Vagina (tissue), 2 donors: ENCODE results near the gene NTN4. TPM values are rescaled to one million over a fixed set of nuclear protein-coding genes. Genes with fewer than 3 reads are reported as not detected.

Experiments used
- DNase-seq, 2 donors: peaks; one replicate each; pipeline ENCODE4 v3.0.0-alpha.2; 2017; ENCODE audit errors: extremely low spot score in 2 of 2
- H3K27ac ChIP-seq: fragments of 200-600 bp; sonication (generic); one replicate; pipeline ENCODE4 v1.5.1; 2019
- H3K27me3 ChIP-seq: fragments of 200-600 bp; sonication (generic); one replicate; pipeline ENCODE4 v1.5.1; 2019
- H3K36me3 ChIP-seq, 2 donors: fragments of 200-600 bp; sonication (generic); one replicate each; pipeline ENCODE4 v1.5.1; 2017 to 2019
- H3K4me1 ChIP-seq: fragments of 200-600 bp; sonication (generic); one replicate; pipeline ENCODE4 v1.5.1; 2019
- H3K4me3 ChIP-seq, 2 donors: fragments of 200-600 bp; sonication (generic); 1 replicate in 1 of 2; 2 replicates in 1 of 2; pipeline ENCODE4 v1.5.1; 2016 to 2019
- H3K9me3 ChIP-seq: fragments of 200-600 bp; sonication (generic); one replicate; pipeline ENCODE4 v1.5.1; 2019
- CTCF ChIP-seq, 3 experiments: fragments of 450-650 bp in 2 of 3; fragments of 200-600 bp in 1 of 3; sonication (generic) in 1 of 3; IDR thresholded peaks; one replicate each; pipeline ENCODE4 v1.5.1; 2017 to 2019; ENCODE audit warnings: antibody characterized with exemption in 3 of 3, mild to moderate bottlenecking in 2 of 3, moderate library complexity in 2 of 3
- POLR2A ChIP-seq, 2 donors: fragments of 450-650 bp; IDR thresholded peaks; one replicate each; pipeline ENCODE4 v1.6.1; 2017; ENCODE audit warnings: antibody characterized with exemption in 2 of 2, mild to moderate bottlenecking in 2 of 2, moderate library complexity in 2 of 2
- POLR2AphosphoS5 ChIP-seq, 2 donors: sonication (generic); formaldehyde crosslinking; IDR thresholded peaks; one replicate each; pipeline ENCODE4 v1.9.0; 2017; ENCODE audit warnings: antibody characterized with exemption in 2 of 2, mild to moderate bottlenecking in 2 of 2, low read depth in 1 of 2; ENCODE audit not compliant: insufficient read depth in 1 of 2
- intact Hi-C: fragments of 100-400 bp; cut with DNase I; formaldehyde crosslinking; loops from one replicate; pipeline ENCODE4 v1.15.1; 2023
- total RNA-seq: library from RNA; depleted of rRNA; stranded (reverse); fragments of >200 nt; gene quantifications from one replicate; pipeline ENCODE4 v1.2.3, GENCODE V29; 2016

NTN4 gene
- 21.9 TPM for total RNA-seq

- H3K27ac ChIP-seq: peak within 1 kb of the TSS; percentile 91
- no peak for DNase-seq
- peaks cover 24% of the 10 kb centered on the region for H3K4me1 ChIP-seq
- H3K4me3 ChIP-seq: peak within 1 kb of the TSS; percentile 66 to 92
- no peaks in the 10 kb centered on the region for H3K27me3 ChIP-seq
- H3K36me3 ChIP-seq: no peaks in the 10 kb centered on the region
- no peaks in the 10 kb centered on the region for H3K9me3 ChIP-seq
- TF ChIP-seq POLR2A (IDR thresholded peaks at IDR 0.05) (no peak), CTCF (IDR thresholded peaks at IDR 0.05) (no peak), POLR2AphosphoS5 (IDR thresholded peaks at IDR 0.05; ENCODE audit: insufficient read depth in 1 of 2, low read depth in 1 of 2) (no peak)
- intact Hi-C loops: no loop called here
These were observed at the start of gene NTN4 for GRCh38 chr12:95790033-95790916. Gene NTN4 (minus strand): TSS chr12:95790764. CDS start chr12:95790309, 455 bp downstream.

GRCh38 chr12:95838125-95838524 is 47.6 kb upstream of the NTN4 start:
- Histone ChIP-seq H3K9me3 (no peaks in the 10 kb centered on the region), H3K27ac (no peak overlapping the region), H3K4me1 (peaks cover 10% of the 10 kb centered on the region), H3K36me3 (no peaks in the 10 kb centered on the region), H3K4me3 (no peak overlapping the region), H3K27me3 (no peaks in the 10 kb centered on the region)
- no peak for TF ChIP-seq CTCF (IDR thresholded peaks at IDR 0.05)
- no peak for TF ChIP-seq POLR2AphosphoS5 (IDR thresholded peaks at IDR 0.05; ENCODE audit: insufficient read depth in 1 of 2, low read depth in 1 of 2)
- TF ChIP-seq POLR2A (IDR thresholded peaks at IDR 0.05): no peak
- DNase-seq: no peak
- intact Hi-C loops: no loop called here

GRCh38 chr12:95837240-95838038 is 46.9 kb upstream of the NTN4 start:
- Histone ChIP-seq H3K27ac (no peak overlapping the region), H3K27me3 (no peaks in the 10 kb centered on the region), H3K4me3 (no peak overlapping the region), H3K9me3 (no peaks in the 10 kb centered on the region), H3K4me1 (peaks cover 10% of the 10 kb centered on the region), H3K36me3 (no peaks in the 10 kb centered on the region)
- TF ChIP-seq POLR2A (IDR thresholded peaks at IDR 0.05) (no peak), CTCF (IDR thresholded peaks at IDR 0.05) (no peak), POLR2AphosphoS5 (IDR thresholded peaks at IDR 0.05; ENCODE audit: insufficient read depth in 1 of 2, low read depth in 1 of 2) (no peak)
- no peak for DNase-seq
- intact Hi-C loops: no loop called here

GRCh38 chr12:95836630-95837239 is 46.2 kb upstream of the NTN4 start:
- peaks cover 10% of the 10 kb centered on the region for H3K4me1 ChIP-seq
- intact Hi-C loops: no loop called here
- no peak for DNase-seq
- no peaks in the 10 kb centered on the region for H3K36me3 ChIP-seq
- TF ChIP-seq CTCF (IDR thresholded peaks at IDR 0.05) (no peak), POLR2AphosphoS5 (IDR thresholded peaks at IDR 0.05; ENCODE audit: insufficient read depth in 1 of 2, low read depth in 1 of 2) (no peak), POLR2A (IDR thresholded peaks at IDR 0.05) (no peak)
- H3K27ac ChIP-seq: no peak overlapping the region
- no peaks in the 10 kb centered on the region for H3K27me3 ChIP-seq
- H3K9me3 ChIP-seq: no peaks in the 10 kb centered on the region
- H3K4me3 ChIP-seq: no peak overlapping the region
